Stromal cell of bone marrow (primary cell): ENCODE measurements around the gene TNFRSF13B.
"Not testable (repeated sequence)": the region's sequence is repeated elsewhere in the genome, so short reads cannot be mapped to it uniquely, and the experiment has no call there.

Source experiments
- DNase-seq: peaks from one replicate; pipeline ENCODE4 v3.0.0-alpha.2; 2012; ENCODE audit warnings: low read depth

The TNFRSF13B gene

DNA sequence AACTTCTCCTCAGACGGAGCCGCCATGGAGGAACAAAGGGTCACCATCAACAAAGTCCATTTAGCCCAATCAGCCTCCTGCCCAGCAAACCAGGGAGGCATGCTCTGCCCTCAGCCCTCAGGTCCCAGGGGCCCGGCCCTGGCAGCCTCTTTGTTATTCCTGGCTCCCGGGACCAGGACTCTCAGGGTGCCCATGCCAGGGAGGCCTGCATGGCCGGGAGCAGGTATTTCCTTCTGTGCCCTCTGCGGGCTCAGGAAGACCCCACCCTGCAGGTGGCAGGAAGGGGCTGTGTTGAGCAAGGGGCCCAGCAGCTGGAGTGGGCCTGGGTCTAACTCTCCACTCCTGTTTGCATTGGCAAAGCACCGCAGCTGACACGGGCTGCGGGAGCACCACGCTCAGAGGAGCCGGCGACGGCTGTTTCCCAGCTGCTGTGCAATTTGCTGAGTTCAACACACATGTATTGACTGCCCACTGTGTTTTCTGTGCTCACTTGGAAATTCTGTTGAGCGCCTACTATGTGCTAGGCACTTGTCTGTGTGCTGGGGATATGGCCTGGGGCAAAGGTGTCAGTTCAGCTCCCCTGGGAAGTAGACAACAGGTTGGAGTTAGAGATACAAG is 33.2 kb upstream of the TNFRSF13B start:
- DNase-seq: not testable (repeated sequence)

DNA sequence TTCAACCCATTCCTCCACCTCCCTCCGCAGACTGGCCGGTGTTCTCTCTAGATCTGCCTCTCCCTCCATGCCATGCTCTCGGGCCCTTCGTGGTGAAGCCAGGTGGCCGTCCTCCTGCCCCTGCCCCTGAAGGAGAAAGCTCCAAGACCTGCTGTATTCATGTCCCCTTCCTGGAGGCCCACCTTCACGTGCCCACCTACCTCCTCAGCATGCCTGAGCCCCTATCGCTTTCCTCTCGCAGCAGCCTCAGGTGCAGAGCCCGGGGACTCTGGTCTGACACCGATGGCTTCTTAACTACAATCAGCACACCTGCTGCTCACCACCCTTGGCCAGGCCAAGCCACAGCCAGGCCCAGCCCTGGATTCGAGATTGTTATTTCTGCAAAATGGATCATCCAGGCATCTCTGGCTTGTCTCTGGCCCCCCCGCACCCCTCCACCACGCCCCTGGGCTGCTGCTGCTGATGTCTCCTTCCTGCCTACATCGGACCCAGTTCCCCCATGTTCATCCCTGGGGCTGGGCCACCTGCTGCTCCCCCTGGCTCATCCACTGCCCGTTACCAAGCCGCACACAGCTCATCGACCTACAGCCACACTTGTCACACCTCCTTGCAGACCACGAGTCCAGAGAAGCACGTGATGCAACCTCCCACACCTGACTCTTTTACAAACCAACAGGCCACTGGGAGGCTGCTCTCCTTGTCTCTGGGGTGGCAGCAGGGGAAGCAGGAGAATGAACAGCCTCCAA is 32.5 kb upstream of the TNFRSF13B start:
- no peak for DNase-seq

DNA sequence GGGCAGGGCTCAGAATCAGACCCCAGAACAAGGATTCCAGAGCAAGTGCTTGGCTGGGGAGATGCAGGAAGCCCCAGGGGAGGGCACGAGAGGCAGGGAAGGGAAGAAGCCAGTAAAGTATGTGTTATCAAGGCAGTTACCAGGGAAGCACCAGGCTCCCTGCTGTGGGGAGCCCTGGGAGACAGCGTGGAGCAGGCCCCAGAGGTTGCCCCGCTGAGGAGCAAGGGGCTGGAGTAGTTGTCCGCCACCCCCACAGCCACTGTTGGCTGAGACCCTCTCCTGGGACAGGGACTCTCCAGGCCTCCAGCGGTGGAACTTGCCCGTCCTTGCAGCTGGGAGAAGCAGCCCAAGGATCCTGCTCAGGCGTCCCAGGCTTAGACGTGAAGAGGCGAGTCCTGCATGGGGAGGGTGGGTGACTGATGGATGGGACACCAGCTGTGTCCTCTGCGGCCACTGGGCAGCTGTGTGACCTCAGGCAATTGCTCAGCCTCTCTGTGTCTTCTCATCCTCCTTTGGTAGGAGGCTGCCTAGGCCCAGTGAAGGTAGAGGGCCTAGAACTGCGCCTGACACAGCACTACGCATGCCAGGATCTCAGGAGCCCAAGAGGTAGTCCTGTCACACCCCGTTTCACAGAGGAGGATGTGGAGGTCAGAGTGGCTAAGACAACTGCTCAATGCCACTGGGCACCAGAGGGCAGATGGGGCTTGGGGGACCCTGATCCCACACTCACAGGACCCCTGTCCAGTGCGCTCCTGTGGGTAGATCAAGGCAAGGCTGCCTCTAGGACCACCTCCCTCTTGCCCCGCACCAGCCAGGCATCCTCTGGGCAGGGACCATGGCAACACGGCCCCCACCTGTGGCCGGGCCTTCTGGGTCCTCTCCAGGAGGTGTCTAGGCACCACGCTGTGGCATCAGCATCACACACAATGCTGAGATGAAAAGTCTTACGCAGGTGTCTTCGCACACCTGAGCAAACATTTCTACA is 31.1 kb upstream of the TNFRSF13B start:
- DNase-seq: not testable (repeated sequence)

DNA sequence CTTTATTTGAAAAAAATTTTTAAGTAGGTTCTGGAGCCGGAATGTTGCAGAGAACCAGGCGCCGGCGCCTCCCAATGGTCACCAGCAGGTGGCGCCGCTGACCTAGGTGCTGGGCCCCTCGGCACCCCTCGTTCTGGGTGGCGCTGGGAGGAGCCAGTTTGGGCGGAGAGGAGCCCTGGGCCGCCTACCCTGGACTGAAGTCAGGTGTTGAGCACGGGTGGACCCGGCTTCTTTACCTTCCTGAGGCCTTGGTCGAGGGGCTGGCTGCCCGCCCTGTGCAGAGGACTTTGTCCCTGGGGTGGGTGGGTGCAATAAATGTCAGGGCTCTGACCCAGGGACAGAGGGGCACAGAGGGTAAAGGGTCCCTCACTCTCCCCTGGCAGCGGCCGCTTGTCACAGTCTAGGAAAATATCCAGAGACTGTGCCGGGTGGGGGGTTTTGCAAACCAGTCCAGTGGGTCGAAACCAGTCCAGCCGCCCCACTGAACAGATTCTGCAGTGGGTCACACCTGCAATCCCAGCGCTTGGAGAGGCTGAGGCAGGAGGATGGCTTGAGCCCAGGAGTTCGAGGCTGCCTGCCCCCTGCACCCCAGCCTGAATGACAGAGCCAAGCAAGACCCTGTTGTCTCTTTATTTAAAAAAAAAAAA is 30.1 kb upstream of the TNFRSF13B start:
- DNase-seq: peak; percentile 34

DNA sequence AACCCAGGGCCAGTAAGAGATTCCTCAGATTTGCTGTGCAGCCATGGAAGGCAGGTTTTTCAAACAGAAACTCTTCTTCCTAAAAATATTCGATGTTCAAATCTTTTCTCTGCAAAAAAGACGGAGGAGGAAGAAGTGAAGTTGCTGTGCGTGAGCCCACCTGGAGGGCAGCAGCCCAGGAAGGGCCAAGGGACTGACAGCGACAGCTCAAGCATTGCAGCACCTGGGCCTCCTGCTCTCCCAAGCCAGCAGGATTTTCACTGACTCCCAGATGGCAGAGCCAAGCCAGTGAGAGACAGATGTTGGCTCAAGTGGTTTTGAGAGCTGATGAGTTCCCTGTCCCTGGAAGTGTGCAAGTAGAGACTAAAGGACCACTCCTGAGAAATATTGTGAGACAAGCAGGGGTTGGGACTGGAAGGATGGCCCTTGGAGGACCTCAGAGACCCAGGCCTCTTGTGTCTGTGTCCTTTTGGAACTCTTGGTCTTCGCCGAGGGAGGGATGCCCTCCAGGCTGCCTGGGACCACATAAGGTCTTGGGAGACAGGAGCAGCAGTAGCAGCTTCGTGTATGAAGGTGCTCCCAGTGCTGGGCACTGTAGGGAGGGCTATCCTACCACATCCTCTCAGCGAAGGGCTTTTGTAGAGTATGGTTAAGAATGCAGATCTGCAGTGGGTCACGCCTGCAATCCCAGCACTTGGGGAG is 29.3 kb upstream of the TNFRSF13B start:
- no peak for DNase-seq

DNA sequence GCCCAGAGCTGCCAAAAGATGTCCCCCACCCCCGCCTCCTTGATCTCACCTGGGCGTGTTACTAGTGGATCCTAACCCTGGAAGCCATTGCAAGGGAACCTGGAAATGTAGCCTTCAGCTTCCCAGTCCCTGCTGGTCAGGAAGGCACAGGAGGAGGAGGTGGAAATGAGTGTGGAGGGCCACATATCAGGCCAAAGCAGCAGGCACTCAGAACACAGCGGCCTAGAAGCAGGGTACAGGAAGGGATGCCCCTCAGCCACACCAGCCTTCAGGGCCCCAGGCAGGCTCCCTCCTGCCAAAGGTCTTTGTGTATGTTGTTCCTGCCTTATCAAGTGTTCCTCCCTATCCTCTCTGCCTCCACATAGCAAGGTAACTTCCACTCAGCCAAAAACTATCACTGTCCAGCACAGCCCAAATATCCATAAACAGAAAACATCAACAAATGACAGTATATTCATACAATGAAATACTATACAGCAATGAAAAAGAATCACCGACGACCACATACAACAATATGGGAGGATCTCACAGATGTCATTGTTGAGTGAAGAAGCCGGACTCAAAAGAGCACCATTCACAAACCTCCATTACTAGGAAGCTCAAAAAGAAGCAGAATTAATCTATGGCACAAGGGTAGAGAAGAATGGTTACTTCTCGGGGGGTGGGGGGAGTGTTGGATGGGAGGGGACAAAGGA is 28.2 kb upstream of the TNFRSF13B start:
- DNase-seq: no peak

DNA sequence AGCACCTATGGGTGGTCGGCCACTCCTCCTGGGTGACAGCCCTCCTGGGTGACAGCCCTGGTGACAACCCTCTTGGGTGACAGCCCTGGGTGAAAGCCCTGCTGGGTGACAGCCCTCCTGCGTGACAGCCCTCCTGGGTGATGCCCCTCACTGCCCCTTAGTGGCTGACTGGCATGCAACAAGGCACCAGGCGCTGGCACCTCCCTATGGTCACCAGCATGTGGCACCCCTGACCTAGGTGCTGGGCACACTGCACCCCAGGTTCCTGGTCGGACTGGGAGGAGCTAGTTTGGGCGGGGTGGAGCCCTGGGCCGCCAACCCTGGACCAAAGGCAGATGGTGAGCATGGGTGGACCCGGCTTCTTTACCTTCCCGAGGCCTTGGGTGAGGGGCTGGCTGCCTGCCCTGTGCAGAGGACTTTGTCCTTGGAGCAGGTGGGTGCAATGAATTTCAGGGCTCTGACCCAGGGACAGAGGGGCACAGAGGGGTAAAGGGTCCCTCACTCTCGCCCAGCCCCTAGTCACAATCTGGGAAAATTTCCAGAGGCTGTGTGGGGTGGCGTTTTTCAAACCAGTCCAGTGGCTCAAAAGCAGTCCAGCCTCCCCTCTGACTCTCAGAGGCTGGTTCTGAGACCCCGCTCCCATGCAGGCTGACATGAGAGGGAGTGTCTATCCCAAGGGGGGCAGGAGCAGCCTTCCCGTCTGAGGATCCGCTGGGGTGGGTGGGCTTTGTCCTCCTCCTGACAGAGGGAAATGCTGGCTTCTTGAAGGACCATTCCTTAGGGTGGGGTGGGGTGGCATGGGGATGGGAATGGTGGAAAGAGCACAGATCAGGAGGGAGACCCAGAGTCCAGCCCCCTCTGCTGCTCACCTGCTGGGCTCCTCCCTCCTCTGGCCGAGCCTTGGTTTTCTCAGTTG is 25.9 kb upstream of the TNFRSF13B start:
- no peak for DNase-seq

DNA sequence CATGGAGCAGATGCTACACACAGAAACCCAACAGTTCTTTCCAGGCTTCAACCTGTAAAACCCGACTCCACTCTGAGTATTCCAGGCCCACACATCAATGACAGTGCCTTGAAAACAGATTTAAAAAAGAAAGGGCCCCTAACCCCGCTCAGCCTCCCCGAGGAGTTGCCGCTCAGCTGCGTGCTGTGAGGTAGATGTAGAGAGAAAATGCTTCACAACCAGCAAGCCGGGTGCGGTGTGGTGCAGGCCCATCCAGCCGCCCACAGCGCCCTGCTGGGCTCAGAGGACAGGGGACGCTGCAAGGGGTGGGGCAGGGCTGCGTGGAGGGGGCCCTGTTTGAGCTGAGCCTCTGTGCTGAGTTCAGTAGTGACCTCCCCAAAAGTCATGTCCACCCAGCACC is 24.8 kb upstream of the TNFRSF13B start:
- not testable (repeated sequence) for DNase-seq

DNA sequence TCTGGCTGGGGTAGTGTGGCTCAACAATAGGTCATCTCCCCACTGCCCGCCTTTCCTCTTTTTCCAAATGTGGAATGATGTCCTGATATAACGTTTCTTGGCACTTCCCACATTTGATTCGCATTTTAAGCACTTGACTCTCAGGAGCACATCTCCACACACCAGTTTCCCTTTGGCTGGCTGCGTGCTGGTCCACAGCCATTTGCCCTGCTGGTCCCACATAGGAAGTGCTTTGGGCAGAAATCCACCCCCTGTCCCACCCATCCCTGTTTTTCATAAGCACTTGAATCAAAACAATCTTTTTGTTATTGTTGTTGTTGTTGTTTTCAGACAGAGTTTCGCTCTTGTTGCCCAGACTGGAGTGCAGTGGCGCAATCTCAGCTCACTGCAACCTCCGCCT is 24.0 kb upstream of the TNFRSF13B start:
- no peak for DNase-seq

DNA sequence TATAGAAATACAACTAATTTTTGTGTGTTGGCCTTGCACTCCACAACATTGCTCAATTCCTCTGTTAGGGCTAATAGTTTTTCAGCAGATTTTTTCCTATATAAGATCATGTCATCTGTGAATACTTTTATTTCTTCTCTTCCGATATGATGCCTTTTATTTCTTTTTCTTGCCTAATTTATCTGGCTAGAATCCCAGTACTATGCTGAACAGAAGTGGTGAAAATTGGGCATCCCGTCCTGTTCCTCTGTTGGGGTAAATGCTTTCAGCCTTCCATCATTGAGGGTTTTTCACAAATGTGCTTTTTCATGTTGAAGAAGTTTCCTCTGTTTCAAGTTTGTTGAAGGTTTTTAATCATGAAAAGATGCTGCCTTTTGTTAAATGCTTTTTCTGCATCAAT is 22.7 kb upstream of the TNFRSF13B start:
- DNase-seq: no peak

DNA sequence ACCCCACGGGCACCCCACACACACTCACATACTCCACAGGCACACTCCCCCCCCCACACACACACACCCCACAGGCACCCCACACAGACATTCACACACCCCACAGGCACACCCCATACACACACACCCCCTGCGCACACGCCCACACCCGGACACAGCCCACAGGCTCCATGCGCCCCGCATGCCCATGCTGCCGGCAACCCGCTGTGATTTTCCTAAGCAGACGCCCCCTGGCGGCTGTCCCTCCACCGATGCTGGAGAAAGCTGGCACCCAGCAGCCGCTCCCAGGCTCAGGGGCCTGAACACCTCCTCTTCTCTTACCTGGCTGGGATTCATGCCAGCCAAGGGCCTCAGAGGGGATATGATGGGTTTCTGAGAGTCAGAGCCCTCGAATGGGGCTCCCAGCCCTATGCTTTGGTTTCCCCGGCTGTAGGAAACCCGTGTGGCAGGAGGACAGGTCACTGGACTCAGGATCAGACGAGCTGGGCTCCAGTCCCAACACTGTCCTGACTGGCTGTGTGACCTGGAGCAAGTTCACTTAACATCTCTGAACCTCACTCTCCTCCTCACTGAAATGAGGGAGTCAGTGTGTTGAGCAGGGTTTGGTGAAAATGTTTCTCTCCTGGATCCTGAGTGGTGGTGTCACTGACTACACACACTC is 19.6 kb upstream of the TNFRSF13B start:
- peak; percentile 38 for DNase-seq

DNA sequence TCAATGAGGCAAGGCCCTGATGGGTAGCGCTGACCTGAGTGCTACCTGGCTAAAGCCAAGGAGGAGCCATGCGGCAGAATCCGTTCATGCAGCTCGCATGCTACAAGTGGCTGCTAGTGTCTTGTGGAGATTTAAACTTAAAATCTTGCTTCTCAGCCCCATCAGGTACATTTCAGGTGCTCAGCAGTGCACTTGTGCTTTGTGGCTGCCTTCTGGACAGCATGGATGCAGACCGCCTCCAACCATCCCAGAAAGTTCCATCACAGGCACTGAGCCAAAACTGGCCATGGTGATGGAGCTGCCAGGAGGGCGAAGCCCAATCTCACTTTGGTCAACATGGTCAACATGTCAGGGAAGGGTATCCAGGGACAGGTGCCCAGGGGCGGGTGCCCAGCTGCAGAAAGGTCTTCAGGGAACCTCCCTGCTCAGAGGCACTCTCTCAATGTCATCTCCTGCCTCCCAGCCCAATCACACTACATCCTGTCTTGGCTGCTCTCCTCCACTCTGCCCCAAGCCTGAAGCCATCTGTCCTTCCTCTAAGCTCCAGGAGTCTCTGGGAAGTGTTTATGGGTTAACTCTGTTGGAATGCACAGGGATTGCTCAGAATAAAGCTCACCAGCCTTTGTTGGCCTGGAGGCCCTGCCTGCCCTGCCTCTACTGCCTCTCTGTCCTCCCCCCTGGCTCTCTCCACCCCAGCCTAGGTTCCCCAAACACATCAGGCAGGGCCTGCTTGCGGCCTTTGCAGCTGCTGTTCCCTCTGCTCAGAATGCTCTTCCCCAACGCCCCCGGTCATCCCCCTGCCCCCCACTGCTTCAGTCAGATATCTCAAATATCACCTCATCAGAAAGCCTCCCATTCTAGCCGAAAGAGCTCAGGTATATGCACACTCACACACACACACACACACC is 18.3 kb upstream of the TNFRSF13B start:
- no peak for DNase-seq

DNA sequence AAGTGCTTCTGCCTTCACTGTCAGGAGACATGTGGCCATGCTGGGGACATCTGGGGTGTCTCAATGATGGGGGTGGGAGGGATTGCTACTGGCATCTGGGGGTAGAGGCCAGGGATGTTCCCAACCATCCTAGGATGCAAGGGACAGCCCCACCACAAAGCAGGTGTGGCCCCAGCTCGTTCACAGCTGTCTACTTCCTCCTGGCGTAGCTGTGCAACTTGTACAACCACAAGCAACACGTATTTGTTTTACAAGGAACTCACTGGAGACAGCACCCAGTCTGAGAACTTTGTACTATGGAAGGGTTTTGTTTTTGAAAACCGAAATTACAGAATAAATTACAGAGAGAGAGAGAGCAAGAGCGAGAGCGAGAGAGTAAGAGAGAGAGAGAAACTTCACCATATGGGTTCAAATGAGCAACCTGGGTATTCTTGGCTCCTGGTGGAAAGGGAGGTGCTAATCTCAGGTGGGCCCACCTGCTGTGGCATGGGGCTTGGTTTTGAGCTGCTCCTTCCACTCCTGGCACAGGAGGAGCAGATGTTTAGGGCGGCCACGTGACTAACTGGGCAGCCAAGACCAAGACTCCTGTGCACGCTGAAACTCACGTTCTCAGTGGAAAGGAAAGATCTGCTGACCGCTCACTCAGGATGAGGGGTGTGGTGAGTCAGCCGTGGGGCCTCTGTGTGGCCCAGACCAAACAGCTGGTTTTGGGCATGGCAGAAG is 17.5 kb upstream of the TNFRSF13B start:
- DNase-seq: no peak

DNA sequence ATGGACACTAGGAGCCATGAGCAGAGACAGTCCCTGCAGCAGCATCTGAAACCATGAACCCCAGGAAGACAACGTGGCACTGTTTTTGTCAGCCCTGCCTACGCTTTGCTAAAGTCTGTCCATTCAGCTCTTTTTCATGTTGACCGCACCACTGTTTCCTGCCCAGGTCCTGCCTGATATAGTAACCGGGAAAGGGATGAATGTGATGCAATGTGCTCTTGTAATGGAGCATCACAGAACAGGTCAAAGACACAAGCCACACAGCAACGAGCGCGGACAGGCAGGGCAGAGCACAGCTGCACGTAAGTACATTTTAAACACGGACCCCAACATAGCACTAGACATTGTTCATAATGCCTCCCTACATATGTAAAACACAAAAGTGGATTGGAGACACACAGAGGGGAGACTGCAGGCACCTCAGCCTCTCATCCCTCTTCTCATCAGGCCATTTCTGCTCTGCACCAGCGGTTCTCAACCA is 16.9 kb upstream of the TNFRSF13B start:
- DNase-seq: no peak

DNA sequence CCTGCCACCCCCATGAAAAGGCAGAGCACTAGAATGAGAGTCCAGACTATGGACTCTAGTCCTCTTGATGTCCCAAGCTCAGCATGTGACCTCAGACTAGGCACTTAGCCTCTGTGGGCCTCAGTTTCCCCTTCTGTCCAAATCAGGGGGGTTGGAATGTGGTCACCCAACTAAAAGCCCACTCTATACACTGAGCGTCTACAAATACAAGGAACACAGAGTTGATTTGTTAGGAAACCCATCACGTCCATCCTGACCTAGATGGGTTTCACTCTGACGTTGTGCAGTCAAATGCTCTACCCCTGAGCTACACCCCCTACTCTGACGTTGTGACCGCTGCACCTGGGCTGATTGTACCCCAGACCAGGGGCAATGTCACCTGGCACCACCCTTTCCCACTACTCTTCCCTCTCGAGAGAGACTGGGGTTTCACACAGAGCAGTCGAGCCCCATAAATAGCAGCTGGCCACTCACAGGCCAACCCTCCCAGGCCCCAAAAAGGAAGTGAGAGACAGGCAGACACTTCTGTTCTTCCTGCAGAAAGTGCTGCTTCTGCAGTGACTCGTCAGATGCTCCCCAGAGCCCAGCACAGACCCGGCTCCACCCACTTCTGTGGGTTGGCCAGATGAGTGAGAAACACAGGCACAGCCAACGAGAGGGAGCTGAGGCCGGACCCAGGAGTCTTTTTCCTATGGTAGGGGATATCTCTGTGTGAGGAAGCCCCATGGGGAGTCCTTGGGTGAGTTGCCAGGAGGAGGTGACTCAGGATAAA is 16.1 kb upstream of the TNFRSF13B start:
- DNase-seq: peak; percentile 70

DNA sequence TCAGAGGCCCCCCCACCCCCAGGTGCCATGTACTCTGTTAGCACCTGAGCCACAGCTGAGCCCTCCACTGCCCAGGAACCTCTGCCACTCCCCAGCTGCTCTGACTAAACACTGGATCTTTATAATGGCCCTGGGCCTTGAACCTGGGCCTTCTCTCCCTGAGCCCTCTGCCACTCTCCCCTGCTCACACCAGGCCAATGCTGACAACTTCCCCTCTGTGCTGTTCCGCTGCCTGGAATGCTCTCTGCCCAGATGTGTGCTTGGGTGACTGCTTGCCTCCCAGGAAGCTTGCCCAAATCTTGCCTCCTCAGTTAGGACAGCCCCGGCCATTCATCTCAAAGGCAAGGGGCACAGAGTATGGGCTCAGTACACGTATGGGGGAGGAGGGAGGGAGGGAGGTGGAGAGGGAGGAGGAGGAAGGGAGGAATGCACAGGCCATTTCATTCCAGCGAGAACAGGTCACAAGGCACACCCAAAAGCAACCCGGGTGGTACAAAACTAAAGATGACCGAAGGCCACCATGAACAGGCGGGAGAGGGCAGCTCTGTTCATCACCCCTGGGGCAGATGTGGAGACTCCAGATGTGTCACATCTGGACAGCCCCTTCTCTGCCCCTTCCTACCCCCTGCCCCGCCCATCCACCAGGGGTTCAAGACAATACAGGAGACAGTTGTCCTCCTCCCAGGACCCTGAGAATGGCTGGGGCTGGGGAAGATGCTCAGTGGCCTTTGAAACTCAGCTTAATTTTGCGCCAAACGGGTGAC is 15.3 kb upstream of the TNFRSF13B start:
- DNase-seq: no peak
